Activated naive CD4-positive, alpha-beta T cell treated with anti-CD3 and anti-CD28 coated beads, Interleukin-2, amount 50 U/mL, for 16 hours (primary cell): ENCODE data around the gene GANAB.
"Not testable (repeated sequence)": the region's sequence is repeated elsewhere in the genome, so short reads cannot be mapped to it uniquely, and the experiment has no call there.

Experiments
- DNase-seq: peaks from one replicate; pipeline ENCODE4 v3.0.0-alpha.2; 2020

Gene GANAB

GRCh38 chr11:62645946-62646824 is at the start of gene GANAB:
Gene GANAB, minus strand, starts transcription at chr11:62646613. Its CDS starts 14 bp downstream, at chr11:62646599.
- DNase-seq = peak; percentile 99

GRCh38 chr11:62694455-62695167 is 48.2 kb upstream of the GANAB start:
- peak; percentile 77 for DNase-seq

GRCh38 chr11:62693624-62694023 is 47.2 kb upstream of the GANAB start:
- not testable (repeated sequence) for DNase-seq

- DNase-seq = no peak
These were observed 43.2 kb upstream of the GANAB start, which contains the start of gene LRRN4CL for GRCh38 chr11:62689421-62690183. Gene LRRN4CL, minus strand, starts transcription at chr11:62689530. Its CDS starts 1,022 bp downstream, at chr11:62688508.

- DNase-seq = no peak
These were observed 42.1 kb upstream of the GANAB start for GRCh38 chr11:62688491-62688890.

- no peak for DNase-seq
These were observed 41.3 kb upstream of the GANAB start for GRCh38 chr11:62687508-62688396.

- no peak for DNase-seq
These were observed 36.1 kb upstream of the GANAB start for GRCh38 chr11:62682518-62682917.

- DNase-seq = peak; percentile 37
These were observed 34.4 kb upstream of the GANAB start for GRCh38 chr11:62680825-62681240.

- DNase-seq = peak; percentile 87
These were observed 32.6 kb upstream of the GANAB start, which contains the start of gene UBXN1 for GRCh38 chr11:62678770-62679696. Gene UBXN1, minus strand, starts transcription at chr11:62679073. Its CDS starts 150 bp downstream, at chr11:62678923.

- no peak for DNase-seq
These were observed 32.0 kb upstream of the GANAB start for GRCh38 chr11:62678433-62678769.

GRCh38 chr11:62677714-62678113 is 31.3 kb upstream of the GANAB start:
- no peak for DNase-seq

GRCh38 chr11:62677156-62677555 is 30.7 kb upstream of the GANAB start:
- no peak for DNase-seq

GRCh38 chr11:62676698-62677097 is 30.3 kb upstream of the GANAB start:
- no peak for DNase-seq

- not testable (repeated sequence) for DNase-seq
These were observed 29.0 kb upstream of the GANAB start for GRCh38 chr11:62675415-62675814.

- no peak for DNase-seq
These were observed 26.7 kb upstream of the GANAB start for GRCh38 chr11:62673196-62673525.

- DNase-seq = peak; percentile 72
These were observed 25.4 kb upstream of the GANAB start, which contains the start of the genes LBHD1 and UQCC3 for GRCh38 chr11:62671608-62672389. Gene LBHD1, minus strand, starts transcription at chr11:62672267. Its CDS starts 2,236 bp downstream, at chr11:62670031. Gene UQCC3, plus strand, starts transcription at chr11:62671673. Its CDS starts 73 bp downstream, at chr11:62671746.

GRCh38 chr11:62671236-62671607 is 24.8 kb upstream of the GANAB start:
- DNase-seq = no peak

- no peak for DNase-seq
These were observed 23.2 kb upstream of the GANAB start for GRCh38 chr11:62669420-62670161.

GRCh38 chr11:62667460-62667859 is 21.0 kb upstream of the GANAB start:
- no peak for DNase-seq
